ENCODE results near the gene MAP4K4. TPM values are rescaled to one million over a fixed set of nuclear protein-coding genes. Genes with fewer than 3 reads are reported as not detected.

Gene MAP4K4
- total RNA-seq, 1 experiment from 2014 or later, result 136 TPM

- no peak for DNase-seq
- intact Hi-C loops (cut with micrococcal nuclease; ENCODE audit: unreplicated experiment), result no loop called here
- no TSS peak for BruUV-seq (replicated peaks)
- peaks cover 13% of the 10 kb centered on the region for H3K4me1 Mint-ChIP-seq (ENCODE audit: low read depth, unreplicated experiment)
- no peaks in the 10 kb centered on the region for H3K27me3 Mint-ChIP-seq (ENCODE audit: unreplicated experiment)
- H3K9me3 Mint-ChIP-seq (ENCODE audit: low read depth, unreplicated experiment), result no peaks in the 10 kb centered on the region
- H3K36me3 Mint-ChIP-seq (ENCODE audit: insufficient read depth, unreplicated experiment), result peaks cover 49% of the 10 kb centered on the region
- TF ChIP-seq CTCF (IDR thresholded peaks at IDR 0.05; ENCODE audit: unreplicated experiment), result no peak
- CTCF ChIA-PET, result interaction anchor here (0.6 kb wide), 1 partner anchor 41 kb away, joined by 3 read pairs; no protein-coding TSS in a partner anchor
- H3K27ac Mint-ChIP-seq (ENCODE audit: unreplicated experiment), result no peak overlapping the region
- no peak overlapping the region for H3K4me3 Mint-ChIP-seq (ENCODE audit: low read depth, unreplicated experiment)
Observed at GRCh38 chr2:101859604-101860003, 162.1 kb downstream of the MAP4K4 start.

- TF ChIP-seq CTCF (IDR thresholded peaks at IDR 0.05; ENCODE audit: unreplicated experiment), result no peak
- no peak for DNase-seq
- H3K9me3 Mint-ChIP-seq (ENCODE audit: low read depth, unreplicated experiment), result no peaks in the 10 kb centered on the region
- CTCF ChIA-PET, result interaction anchor here (0.6 kb wide), 1 partner anchor 41 kb away, joined by 3 read pairs; no protein-coding TSS in a partner anchor
- intact Hi-C loops (cut with micrococcal nuclease; ENCODE audit: unreplicated experiment), result no loop called here
- peaks cover 53% of the 10 kb centered on the region for H3K36me3 Mint-ChIP-seq (ENCODE audit: insufficient read depth, unreplicated experiment)
- no peak overlapping the region for H3K4me3 Mint-ChIP-seq (ENCODE audit: low read depth, unreplicated experiment)
- H3K27ac Mint-ChIP-seq (ENCODE audit: unreplicated experiment), result no peak overlapping the region
- no TSS peak for BruUV-seq (replicated peaks)
- H3K27me3 Mint-ChIP-seq (ENCODE audit: unreplicated experiment), result no peaks in the 10 kb centered on the region
- H3K4me1 Mint-ChIP-seq (ENCODE audit: low read depth, unreplicated experiment), result peaks cover 13% of the 10 kb centered on the region
Observed at GRCh38 chr2:101860157-101860556, 162.7 kb downstream of the MAP4K4 start.

- no peak overlapping the region for H3K4me3 Mint-ChIP-seq (ENCODE audit: low read depth, unreplicated experiment)
- CTCF ChIA-PET, result no interaction called here
- H3K27ac Mint-ChIP-seq (ENCODE audit: unreplicated experiment), result no peak overlapping the region
- peaks cover 53% of the 10 kb centered on the region for H3K36me3 Mint-ChIP-seq (ENCODE audit: insufficient read depth, unreplicated experiment)
- no peaks in the 10 kb centered on the region for H3K27me3 Mint-ChIP-seq (ENCODE audit: unreplicated experiment)
- intact Hi-C loops (cut with micrococcal nuclease; ENCODE audit: unreplicated experiment), result no loop called here
- H3K9me3 Mint-ChIP-seq (ENCODE audit: low read depth, unreplicated experiment), result no peaks in the 10 kb centered on the region
- no TSS peak for BruUV-seq (replicated peaks)
- H3K4me1 Mint-ChIP-seq (ENCODE audit: low read depth, unreplicated experiment), result peaks cover 13% of the 10 kb centered on the region
- no peak for TF ChIP-seq CTCF (IDR thresholded peaks at IDR 0.05; ENCODE audit: unreplicated experiment)
- DNase-seq, result no peak
Observed at GRCh38 chr2:101860782-101861181, 163.3 kb downstream of the MAP4K4 start.

GRCh38 chr2:101861382-101861781, 163.9 kb downstream of the MAP4K4 start:
- Mint-ChIP-seq H3K36me3 (ENCODE audit: insufficient read depth, unreplicated experiment) (peaks cover 56% of the 10 kb centered on the region), H3K27me3 (ENCODE audit: unreplicated experiment) (no peaks in the 10 kb centered on the region), H3K4me3 (ENCODE audit: low read depth, unreplicated experiment) (no peak overlapping the region), H3K27ac (ENCODE audit: unreplicated experiment) (no peak overlapping the region), H3K9me3 (ENCODE audit: low read depth, unreplicated experiment) (no peaks in the 10 kb centered on the region), H3K4me1 (ENCODE audit: low read depth, unreplicated experiment) (peaks cover 13% of the 10 kb centered on the region)
- no peak for TF ChIP-seq CTCF (IDR thresholded peaks at IDR 0.05; ENCODE audit: unreplicated experiment)
- intact Hi-C loops (cut with micrococcal nuclease; ENCODE audit: unreplicated experiment), result no loop called here
- no peak for DNase-seq
- CTCF ChIA-PET, result no interaction called here
- no TSS peak for BruUV-seq (replicated peaks)

All from Calu3 (cell line).